Umbilical cord (tissue), 2 donors: Measurements from ENCODE around the gene NCOA7. TPM values are rescaled to one million over a fixed set of nuclear protein-coding genes. Genes with fewer than 3 reads are reported as not detected.
A peak's percentile ranks its signal among the peaks of the same experiment; 100 is the strongest.
"Not testable (repeated sequence)": the region's sequence is repeated elsewhere in the genome, so short reads cannot be mapped to it uniquely, and the experiment has no call there.

ENCODE experiments used
- DNase-seq: peaks from one replicate; pipeline ENCODE4 v3.0.0-alpha.2; 2015; ENCODE audit warnings: low spot score
- total RNA-seq: library from RNA; depleted of rRNA; stranded (reverse); fragments of >200 nt; gene quantifications from one replicate; pipeline ENCODE4 v1.2.3, GENCODE V29; 2014; ENCODE audit warnings: low replicate concordance; ENCODE audit not compliant: insufficient read depth

The NCOA7 gene
- total RNA-seq, 1 donor from 2014 or later: 31.3 TPM

DNA sequence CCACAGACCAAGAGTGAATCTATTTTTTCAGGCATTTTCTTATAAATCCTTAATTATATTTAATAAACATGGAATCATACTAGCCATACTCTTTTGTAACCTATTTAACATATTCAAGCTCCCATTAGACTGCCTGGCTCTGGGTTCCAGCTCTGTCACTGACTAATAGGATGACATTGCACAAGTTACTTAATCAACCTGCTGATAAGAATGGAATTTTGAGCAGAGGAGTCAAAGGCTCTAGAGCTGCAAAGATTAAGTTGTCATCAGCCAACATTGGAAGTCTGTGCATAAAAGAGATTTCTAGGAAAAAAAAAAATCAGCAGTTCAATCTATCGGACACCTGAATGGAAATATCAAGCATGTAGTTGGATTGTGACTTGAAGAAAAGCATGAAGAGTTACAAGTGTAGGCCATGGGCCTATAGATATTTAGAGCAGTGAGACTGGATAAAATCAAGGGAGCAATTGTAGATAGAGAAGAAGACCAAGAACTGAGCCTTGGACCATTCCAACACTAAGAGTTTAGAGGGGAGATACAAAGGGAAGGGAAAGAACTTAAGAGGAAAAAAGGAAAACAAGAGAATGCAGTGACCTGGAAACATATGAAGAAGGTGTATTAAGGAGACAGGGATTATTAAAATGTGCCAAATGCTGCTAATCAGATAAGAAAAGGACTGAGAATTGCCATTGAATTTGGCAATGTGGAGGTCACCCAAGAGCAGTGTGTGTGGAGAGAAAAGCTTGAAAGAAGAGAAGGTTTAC lies 154.8 kb downstream of the NCOA7 start:
- DNase-seq: peak; percentile 74

DNA sequence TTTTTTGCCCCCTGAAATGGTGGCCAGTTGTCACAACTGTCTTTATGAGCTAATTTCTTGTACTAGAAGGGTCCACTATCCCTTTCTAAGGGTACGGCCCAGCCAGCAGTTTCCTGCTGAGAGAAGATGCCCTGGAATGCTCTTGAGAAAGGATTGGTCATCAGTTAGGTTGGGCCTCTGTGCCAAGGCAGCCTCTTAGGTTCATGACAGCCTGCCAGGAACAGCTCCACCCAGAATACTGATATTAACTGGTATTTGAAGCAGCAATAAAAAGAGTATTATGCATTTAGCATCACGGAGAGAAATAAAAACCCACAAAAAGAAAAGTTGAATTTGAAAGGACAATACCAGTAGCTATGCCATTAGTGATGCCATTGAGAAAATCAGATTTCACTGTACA lies 156.9 kb downstream of the NCOA7 start:
- peak; percentile 83 for DNase-seq

DNA sequence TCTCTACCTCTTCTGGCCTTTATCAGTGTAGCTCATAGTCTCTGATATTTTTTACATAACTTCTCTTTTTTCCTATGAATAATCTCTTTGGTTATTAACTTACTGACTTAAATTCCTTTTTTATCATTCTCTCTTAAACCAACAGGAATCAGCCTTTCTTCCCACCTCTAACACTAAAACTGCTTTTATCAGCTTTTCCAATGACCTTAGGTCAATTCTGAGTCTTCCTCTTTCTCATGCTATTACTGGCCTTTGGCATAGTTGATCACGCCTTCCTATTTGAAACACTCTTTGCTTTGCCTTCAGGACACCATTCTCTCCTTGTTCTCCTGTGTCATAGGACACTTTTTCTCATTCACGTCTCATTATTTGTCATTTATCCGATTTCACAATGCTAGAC lies 157.7 kb downstream of the NCOA7 start:
- peak; percentile 28 for DNase-seq

DNA sequence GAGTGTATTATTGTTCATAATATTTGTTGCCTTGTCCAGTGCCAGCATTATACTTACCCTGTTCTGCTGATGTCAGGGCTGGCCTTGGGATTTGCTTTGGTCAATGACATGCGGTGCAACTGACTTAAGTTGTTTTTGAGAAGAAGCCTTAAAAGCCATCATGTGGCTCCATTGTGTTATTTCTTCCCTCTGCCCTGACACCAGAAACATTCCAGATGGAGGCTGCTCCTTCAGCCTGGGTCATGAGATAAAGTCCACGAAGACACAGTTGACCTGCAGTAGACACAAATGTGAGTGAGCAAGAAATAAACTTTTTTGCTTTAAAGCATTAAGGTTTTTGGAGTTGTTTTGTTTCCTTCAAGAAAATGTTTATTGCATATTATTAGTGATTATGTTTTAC lies 158.3 kb downstream of the NCOA7 start:
- DNase-seq: no peak

DNA sequence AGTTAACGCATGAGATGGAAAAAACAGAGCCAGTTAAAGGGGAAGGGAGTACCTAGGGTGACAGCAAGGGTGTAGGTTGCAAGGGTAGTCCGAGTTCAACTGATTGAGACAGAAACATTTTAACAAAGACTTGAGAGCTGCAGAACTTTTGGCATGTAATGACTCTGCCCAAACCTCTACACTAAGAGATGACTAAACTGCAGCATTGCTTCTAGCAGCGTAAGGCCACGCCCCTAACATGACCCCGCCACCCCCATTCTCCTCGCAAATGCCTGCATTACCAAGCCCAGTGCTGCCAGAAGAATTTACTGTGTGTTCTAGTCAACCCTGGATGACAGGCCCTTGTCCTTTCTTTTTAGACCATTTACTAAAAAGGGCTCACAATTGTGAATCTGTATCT lies 159.5 kb downstream of the NCOA7 start:
- DNase-seq: no peak

DNA sequence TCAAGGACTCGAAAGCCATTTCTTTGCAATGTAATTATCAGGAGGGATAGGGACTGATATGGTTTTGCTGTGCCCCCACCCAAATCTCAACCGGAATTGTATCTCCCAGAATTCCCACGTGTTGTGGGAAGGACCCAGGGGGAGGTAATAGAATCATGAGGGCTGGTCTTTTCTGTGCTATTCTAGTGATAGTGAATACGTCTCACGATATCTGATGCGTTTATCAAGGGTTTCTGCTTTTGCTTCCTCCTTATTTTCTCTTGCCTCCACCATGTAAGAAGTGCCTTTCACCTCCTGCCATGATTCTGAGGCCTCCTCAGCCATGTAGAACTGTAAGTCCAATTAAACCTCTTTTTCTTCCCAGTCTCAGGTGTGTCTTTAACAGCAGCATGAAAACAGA lies 160.0 kb downstream of the NCOA7 start:
- not testable (repeated sequence) for DNase-seq

DNA sequence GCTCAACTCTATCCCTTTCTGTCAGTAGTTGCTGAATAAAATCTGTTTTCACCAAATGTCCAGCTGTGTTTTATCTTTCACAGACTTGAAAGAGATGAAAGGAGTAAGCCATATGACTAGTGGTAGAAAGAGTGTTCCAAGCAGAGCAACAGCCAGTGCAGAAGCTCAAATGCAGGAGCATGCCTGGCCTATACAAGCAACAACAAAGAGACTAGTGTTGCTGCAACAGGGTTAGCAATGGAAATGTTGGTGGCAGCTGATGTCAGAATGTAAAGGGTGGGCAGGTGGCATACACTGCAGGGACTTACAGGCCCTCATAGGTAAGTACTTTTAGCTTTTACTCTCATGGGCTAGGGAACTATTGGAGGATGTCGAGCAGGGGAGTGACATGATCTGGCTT lies 160.6 kb downstream of the NCOA7 start:
- DNase-seq: peak; percentile 80

DNA sequence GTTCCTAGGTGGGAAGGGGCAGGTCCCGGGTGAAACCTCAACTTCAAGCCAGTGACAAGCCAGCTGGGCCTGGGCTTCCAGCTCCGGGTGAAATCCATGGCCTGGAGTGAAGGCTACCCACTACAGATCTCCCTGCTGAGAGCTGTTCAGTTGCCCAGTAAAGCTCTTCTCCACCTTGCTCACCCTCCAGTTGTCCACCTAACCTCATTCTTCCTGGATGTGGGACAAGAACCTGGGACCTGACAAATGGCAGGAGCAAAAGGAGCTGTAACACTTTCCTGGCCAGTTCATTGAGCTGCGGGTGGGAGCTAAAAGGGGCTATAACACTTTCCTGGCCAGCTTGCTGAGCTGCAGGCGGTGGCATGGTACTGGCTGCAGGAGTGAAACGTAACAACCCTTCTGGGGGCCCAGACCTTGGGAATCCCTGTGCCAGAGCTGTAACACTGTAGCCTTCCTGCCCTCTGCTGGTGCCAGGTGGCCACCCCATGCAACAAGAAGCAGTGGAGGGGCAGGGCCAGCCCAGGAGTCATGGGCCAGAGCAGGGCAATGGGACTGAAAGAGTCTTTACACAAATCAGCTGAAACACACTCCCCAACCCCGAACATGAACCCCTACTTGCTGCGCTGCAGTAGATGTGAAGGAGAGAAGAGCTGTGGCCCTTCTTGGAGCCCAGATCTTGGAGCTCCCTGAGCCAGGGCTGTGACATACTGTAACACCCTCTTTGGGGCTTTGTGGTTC lies 162.2 kb downstream of the NCOA7 start:
- no peak for DNase-seq

DNA sequence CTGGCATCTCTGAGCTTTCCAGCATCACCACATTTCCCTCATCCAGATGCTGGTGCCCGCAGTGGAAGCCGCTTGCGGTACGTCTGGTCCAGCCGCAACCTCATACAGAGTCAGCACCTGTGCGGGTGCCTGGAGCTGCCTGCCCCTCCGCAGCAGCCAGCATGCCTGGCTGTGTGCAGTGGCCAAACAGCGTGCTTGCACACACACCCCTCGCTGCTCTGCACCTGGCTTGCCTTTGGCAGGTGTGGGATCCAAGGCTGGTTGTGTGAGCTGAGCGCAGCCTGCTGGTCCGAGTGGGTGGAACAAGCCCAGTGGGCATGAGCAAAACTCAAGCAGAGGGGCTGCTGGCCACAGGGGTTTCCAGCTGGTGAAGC lies 162.7 kb downstream of the NCOA7 start:
- DNase-seq: no peak

DNA sequence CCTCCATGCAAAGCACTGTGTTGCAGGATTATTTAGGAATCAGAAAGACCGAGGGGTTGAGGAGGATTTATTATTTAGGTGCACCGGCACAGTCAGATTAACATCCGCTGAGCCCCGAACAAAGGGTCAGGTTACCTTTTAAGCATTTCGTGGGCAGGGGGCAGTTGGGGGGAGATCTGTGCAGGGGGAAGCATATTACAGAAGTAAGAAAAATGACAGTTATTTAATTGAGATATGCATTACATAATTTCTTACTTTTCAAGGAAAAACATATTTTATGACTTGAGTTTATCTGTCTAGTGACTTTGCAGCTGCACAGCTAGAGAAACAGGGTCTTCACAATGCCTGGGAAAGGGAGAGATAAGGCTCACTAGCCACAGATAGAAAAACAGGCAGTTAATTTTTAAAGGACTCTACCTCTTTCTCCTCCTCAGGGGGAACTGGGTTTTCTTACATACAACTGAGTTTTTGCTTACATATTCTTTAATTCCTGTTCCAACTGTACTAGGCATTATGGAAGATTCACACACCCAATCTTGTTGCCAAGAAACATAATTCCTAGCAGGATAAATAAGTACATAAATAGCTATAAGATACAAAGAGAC lies 164.1 kb downstream of the NCOA7 start:
- DNase-seq: no peak

DNA sequence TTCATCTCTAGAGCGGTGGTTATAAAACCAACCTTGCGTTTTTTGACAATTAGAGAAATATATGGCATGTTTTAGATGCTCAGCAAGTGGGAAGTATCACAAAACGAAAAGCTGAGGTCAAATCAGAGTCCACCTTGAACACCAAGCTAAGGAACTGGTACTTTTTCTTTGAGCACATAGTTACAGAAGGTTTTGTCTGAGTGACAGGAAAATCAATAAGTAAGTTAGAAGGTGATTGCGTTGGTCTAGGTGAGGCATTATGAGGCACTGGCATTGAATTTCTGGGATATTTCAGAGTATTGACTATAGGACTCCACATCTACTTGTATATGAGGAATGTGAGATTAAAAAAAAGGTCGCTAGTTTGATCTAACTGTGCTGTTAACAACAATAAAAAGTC lies 165.2 kb downstream of the NCOA7 start:
- no peak for DNase-seq

DNA sequence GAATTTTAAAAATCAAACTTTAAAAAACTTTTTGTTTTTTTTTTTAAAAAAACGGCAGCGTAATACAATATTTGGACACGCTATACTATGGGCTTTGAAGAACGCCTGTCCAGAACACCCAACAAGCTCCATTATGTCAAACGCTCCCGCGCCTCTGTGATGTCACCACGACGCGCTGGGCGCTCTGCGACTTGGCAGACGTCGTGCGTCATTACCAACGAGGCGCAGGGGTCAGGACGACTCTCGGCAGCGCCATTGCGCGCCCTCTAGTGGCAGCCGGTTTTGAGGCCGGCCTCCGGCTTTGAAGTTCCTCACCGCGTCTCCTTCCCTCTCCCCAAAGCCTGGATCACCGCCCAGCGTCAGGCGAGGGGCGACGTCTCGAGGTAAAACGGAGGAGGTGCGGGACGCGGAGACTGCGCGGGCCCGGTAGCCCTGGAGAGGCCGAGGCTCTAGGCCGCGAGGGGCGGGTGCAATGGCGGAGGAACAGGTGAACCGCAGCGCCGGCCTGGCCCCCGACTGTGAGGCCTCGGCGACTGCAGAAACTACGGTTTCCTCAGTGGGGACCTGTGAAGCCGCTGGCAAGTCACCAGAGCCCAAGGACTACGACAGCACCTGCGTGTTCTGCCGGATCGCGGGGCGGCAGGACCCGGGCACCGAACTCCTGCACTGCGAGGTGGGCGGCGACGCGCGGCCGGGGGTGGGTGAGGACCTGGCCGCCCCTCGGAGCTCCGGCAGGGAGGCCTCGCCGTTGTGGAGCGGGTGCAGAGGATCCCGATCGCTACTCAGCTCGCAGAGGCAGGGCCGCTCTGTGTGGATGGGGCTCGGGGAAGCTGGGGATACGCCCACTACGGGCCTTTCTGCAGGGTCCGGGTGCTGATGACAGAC lies 166.0 kb downstream of the NCOA7 start, which contains the start of gene HINT3:
Gene HINT3 (plus strand): TSS at position 265 of the 885 bp plus-strand sequence. CDS start 208 bp downstream, at position 473.
- peak; percentile 99 for DNase-seq

DNA sequence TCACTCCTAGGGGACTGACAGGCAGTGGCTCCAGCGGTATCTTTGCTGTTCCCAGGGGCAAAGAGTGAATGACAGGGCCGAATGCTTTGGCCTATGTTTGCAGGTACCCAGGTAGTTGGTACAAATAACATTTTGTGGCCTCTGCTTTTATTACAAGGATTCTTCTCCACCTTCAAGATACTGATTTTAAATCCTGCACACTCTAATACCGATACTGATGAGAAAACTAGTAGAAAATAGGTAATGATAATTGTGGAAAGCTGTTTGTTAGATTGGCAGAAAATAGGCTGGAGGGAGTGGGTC lies 166.6 kb downstream of the NCOA7 start:
- no peak for DNase-seq

DNA sequence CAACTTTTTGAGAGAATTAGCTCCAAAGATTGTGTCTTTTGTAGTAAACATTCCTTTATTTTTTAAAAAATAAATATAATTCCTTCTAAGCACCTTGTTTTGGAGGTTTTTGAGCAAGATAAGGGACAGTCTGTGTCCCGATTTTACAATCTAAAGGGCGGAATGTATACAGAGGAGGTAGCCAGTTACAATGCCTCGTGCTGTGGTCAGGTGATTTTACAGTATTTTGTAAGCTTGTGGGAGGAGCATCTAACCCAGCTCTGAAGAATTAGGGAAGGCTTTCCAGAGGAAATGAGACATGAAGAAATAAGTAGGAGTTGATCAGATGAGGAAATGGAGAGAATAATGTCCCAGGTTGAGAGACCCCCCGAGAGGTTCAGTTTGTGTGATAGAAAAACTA lies 167.1 kb downstream of the NCOA7 start:
- DNase-seq: peak; percentile 52

DNA sequence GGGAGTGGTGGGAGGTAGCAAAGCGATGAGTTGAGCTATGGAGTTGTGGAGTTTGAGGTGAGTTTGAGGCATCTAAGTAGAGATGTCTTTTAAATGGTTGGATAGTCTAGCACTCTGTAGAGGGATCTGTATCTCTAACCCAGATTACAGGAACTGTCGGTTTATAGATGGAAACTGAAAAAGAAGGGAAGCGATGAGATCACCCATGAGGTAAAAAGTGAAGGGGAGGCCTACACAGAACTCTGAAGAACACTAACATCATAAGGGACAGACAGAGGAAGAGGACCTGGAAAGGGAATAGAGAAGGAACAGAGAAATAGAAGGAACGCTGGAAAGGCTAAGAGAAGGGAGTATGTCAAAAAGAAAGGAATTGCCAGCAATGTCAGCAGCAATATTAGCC lies 168.3 kb downstream of the NCOA7 start:
- no peak for DNase-seq

DNA sequence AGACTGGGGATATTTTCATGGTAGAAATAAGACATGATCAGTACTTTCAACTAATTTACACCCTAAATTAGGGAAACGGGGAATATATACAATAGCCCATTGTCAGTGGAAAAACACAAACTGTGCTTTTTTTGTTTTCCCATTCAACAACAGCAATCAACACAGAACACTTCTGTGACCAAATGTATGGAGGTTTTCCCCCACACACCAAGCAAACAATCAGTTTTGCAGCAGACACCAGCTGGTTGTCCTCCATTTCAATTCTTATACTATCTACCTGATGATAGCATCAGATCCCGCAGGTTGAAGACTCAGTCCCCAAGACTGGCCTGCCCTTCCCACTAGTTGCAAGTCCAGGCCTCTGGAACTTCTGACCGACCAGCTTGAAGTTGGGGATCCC lies 170.4 kb downstream of the NCOA7 start:
- no peak for DNase-seq

DNA sequence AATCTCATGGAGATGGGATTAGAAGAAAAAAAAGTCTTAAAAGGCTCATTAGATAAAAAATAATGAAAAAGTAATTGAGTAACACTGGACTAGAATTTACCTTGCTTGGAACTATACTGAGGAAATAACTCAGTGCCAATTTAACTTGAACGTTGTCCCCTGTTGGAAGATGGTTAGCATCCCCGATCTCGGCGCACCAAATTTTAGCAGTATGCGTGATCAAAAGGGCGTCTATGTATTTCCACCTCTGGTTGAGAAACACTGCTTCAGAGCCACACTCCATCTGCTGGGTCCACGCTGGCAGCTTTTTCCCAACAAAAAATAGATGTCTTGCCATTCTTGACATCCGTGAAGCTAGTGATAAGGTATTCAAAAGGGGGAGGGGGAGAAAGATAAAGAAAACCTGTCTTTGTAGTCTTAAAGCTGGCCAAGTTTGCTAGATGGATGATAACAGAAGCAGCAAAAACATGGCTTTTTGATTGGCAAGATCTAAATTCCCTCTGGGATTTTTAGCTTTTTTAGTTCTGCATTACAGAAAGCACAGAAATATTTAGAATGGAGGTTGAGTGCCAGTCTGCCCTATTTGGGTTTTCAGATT lies 172.2 kb downstream of the NCOA7 start:
- no peak for DNase-seq

DNA sequence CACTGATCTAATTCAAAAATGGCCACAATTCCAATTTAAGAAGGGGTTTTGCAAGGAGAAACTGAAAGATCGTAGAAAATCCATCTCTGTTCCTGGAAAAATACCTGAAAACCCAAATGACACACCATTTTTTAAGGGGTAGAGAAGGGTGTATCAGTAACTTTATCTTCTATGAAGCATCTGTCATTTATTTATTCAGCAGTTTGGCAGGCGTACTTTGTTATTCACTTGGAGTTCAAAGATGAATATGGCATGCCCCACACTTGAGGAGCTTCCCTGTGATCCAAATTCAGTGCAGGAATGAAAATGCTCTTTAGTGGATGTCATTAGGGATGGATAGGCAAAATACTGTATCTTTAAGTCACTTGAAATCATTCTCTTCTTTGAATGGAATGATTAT lies 173.1 kb downstream of the NCOA7 start:
- DNase-seq: no peak

DNA sequence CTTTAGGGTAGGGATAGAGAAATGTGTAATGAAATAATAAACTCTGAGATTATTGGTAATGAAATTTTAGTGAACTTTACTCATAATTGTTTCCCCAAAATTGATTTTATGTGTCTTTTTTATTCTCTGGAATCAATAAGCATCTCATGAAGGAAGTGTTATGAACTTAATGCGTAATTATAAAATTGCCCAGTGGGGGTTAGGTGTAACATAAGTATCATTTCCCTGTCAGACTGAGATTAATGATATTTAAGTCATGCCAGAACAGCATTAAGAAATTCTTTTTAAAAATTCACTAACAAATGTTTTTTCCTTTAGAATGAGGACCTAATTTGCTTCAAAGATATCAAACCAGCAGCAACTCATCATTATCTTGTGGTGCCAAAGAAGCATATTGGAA lies 175.8 kb downstream of the NCOA7 start:
- DNase-seq: no peak

DNA sequence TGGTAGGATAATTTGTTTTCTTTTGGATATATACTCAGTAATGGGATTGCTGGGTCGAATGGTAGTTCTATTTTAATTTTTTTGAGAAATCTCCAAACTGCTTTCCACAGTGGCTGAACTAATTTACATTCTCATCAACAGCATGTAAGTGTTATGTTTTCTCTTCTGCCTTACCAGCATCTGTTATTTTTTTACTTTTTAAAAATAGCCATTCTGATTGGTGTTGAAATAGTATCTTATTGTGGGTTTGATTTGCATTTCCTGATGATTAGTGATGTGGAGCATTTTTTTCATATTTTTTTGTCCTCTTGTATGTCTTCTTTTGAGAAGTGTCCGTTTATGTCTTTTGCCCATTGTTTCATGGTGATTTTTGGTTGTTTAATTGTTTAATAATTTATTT lies 177.7 kb downstream of the NCOA7 start:
- no peak for DNase-seq

DNA sequence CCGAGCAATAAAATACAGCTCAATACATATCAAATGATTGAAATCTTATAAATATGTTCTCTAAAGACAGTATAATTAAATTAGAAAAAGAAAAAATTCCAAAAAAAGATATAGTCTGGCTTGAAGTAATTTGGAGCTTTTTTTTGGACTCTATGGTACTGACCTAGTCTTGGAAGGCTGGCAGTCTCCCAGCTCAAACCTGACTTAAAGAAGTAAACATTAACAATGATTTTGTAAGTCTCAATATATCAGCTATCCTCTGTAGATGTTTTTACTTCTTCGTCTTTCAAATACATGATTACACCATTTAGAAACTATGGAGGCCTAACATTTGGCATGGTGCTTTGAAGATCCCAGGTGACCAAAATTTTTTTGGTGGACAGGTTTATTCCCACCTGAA lies 180.0 kb downstream of the NCOA7 start:
- no peak for DNase-seq

DNA sequence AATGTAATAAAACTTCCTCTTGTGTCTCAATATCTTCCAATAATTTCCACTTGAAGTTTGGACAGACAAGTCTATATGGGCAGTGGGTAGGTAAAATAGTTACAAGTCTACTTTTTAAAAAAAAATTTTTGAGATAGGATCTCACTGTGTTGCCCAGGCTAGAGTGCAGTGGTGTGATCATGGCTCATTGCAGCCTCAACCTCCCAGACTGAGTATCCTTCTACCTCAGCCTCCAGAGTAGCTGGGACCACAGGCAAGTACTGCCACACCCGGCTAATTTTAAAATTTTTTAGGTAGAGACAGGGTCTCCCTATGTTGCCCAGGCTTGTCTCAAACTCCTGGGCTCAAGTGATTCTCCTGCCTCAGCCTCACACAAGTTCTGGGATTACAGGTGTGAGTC lies 181.7 kb downstream of the NCOA7 start:
- not testable (repeated sequence) for DNase-seq
